H9 (cell line): ENCODE results near the gene PNPO. TPM values are rescaled to one million over a fixed set of nuclear protein-coding genes. Genes with fewer than 3 reads are reported as not detected.

ENCODE experiments used
- DNase-seq: peaks from one replicate; pipeline ENCODE4 v3.0.0-alpha.2; 2017
- H2AFZ ChIP-seq: one replicate; pipeline ENCODE4 v1.6.1; 2013; ENCODE audit warnings: mild to moderate bottlenecking, low read length, control low read depth, moderate library complexity
- H2AK5ac ChIP-seq: 2 replicates; pipeline ENCODE4 v1.6.1; 2013; ENCODE audit warnings: low read length, control low read depth, mixed read lengths; ENCODE audit not compliant: insufficient read length
- H2BK120ac ChIP-seq: one replicate; pipeline ENCODE4 v1.6.1; 2013; ENCODE audit warnings: low read depth, mild to moderate bottlenecking, low read length, control low read depth, inconsistent platforms; ENCODE audit not compliant: poor library complexity, severe bottlenecking
- H2BK12ac ChIP-seq: 2 replicates; pipeline ENCODE4 v1.6.1; 2013; ENCODE audit warnings: low read length, control low read depth, mixed read lengths, low read depth; ENCODE audit not compliant: insufficient read length
- H2BK15ac ChIP-seq: 2 replicates; pipeline ENCODE4 v1.6.1; 2013; ENCODE audit warnings: low read depth, low read length, control low read depth
- H2BK20ac ChIP-seq: one replicate; pipeline ENCODE4 v1.6.1; 2013; ENCODE audit warnings: low read depth, mild to moderate bottlenecking, low read length, control low read depth, inconsistent platforms; ENCODE audit not compliant: poor library complexity, severe bottlenecking
- H2BK5ac ChIP-seq: 2 replicates; pipeline ENCODE4 v1.6.1; 2013; ENCODE audit warnings: low read length, control low read depth, mixed read lengths; ENCODE audit not compliant: insufficient read length
- H3K14ac ChIP-seq: 2 replicates; pipeline ENCODE4 v1.6.1; 2013; ENCODE audit warnings: low read length, control low read depth; ENCODE audit not compliant: insufficient read depth
- H3K18ac ChIP-seq: 2 replicates; pipeline ENCODE4 v1.6.1; 2013; ENCODE audit warnings: low read depth, mild to moderate bottlenecking, mixed read lengths, low read length, control low read depth; ENCODE audit not compliant: insufficient read length
- H3K23ac ChIP-seq: 2 replicates; pipeline ENCODE4 v1.6.1; 2013; ENCODE audit warnings: low read length, control low read depth, mixed read lengths, low read depth; ENCODE audit not compliant: insufficient read length
- H3K23me2 ChIP-seq: 2 replicates; pipeline ENCODE4 v1.6.1; 2013; ENCODE audit warnings: low read depth, mild to moderate bottlenecking, mixed read lengths, low read length, control low read depth; ENCODE audit not compliant: insufficient read length, poor library complexity, severe bottlenecking
- H3K27ac ChIP-seq: 2 replicates; pipeline ENCODE4 v1.5.1; 2013; ENCODE audit warnings: low read length, control low read depth, mixed read lengths, low read depth; ENCODE audit not compliant: insufficient read length
- H3K27me3 ChIP-seq: 2 replicates; pipeline ENCODE4 v1.6.1; 2013; ENCODE audit warnings: low read length, control low read depth, inconsistent platforms; ENCODE audit not compliant: insufficient read depth
- H3K4ac ChIP-seq: 2 replicates; pipeline ENCODE4 v1.6.1; 2013; ENCODE audit warnings: low read depth, mild to moderate bottlenecking, control low read depth, inconsistent platforms, low read length, moderate library complexity
- H3K4me1 ChIP-seq: 2 replicates; pipeline ENCODE4 v1.6.1; 2013; ENCODE audit warnings: low read length, control low read depth, inconsistent platforms; ENCODE audit not compliant: insufficient read depth
- H3K4me2 ChIP-seq: 2 replicates; pipeline ENCODE4 v1.6.1; 2013; ENCODE audit warnings: low read length, control low read depth, mixed read lengths; ENCODE audit not compliant: insufficient read length, insufficient read depth
- H3K56ac ChIP-seq: 2 replicates; pipeline ENCODE4 v1.6.1; 2013; ENCODE audit warnings: low read depth, mild to moderate bottlenecking, mixed read lengths, low read length, control low read depth; ENCODE audit not compliant: insufficient read length
- H3K79me1 ChIP-seq: 2 replicates; pipeline ENCODE4 v1.6.1; 2013; ENCODE audit warnings: low read depth, mild to moderate bottlenecking, moderate library complexity, low read length, control low read depth, inconsistent platforms; ENCODE audit not compliant: insufficient read depth, poor library complexity, severe bottlenecking
- H3K79me2 ChIP-seq: 2 replicates; pipeline ENCODE4 v1.6.1; 2013; ENCODE audit warnings: low read length, control low read depth, inconsistent platforms; ENCODE audit not compliant: insufficient read depth
- H3K9ac ChIP-seq: 2 replicates; pipeline ENCODE4 v1.6.1; 2013; ENCODE audit warnings: low read length, control low read depth, mixed read lengths; ENCODE audit not compliant: insufficient read length; ENCODE audit errors: extremely low read depth
- H3K9me3 ChIP-seq: one replicate; pipeline ENCODE4 v1.6.1; 2013; ENCODE audit warnings: low read depth, low read length, inconsistent platforms; ENCODE audit not compliant: control insufficient read depth
- H3T11ph ChIP-seq: one replicate; pipeline ENCODE4 v1.6.1; 2013; ENCODE audit warnings: mild to moderate bottlenecking, low read length, control low read depth, inconsistent platforms
- H4K20me1 ChIP-seq: one replicate; pipeline ENCODE4 v1.6.1; 2013; ENCODE audit not compliant: control insufficient read depth, insufficient read length, insufficient read depth
- H4K5ac ChIP-seq: 2 replicates; pipeline ENCODE4 v1.6.1; 2013; ENCODE audit warnings: low read depth, mild to moderate bottlenecking, mixed read lengths, low read length, control low read depth; ENCODE audit not compliant: insufficient read length
- H4K8ac ChIP-seq: replicated peaks from 2 replicates; pipeline ENCODE4 v1.6.1; 2013; ENCODE audit warnings: low read length, control low read depth, mixed read lengths, low read depth; ENCODE audit not compliant: insufficient read length
- H4K91ac ChIP-seq: 2 replicates; pipeline ENCODE4 v1.6.1; 2013; ENCODE audit warnings: low read depth, mild to moderate bottlenecking, moderate library complexity, mixed read lengths, low read length, control low read depth; ENCODE audit not compliant: insufficient read length
- H3K27ac Mint-ChIP-seq, 3 experiments: 2 replicates in 2 of 3; 3 replicates in 1 of 3; pipeline ENCODE4 v1.8.0; 2020 to 2021; ENCODE audit warnings: mixed read lengths in 3 of 3, mild to moderate bottlenecking in 1 of 3, moderate library complexity in 1 of 3
- H3K27me3 Mint-ChIP-seq: 2 replicates; pipeline ENCODE4 v1.8.0; 2021; ENCODE audit warnings: low read depth, mild to moderate bottlenecking, moderate library complexity, mixed read lengths
- H3K36me3 Mint-ChIP-seq, 3 experiments: 2 replicates in 2 of 3; 3 replicates in 1 of 3; pipeline ENCODE4 v1.8.0; 2020 to 2021; ENCODE audit warnings: low read depth in 3 of 3, mixed read lengths in 3 of 3; ENCODE audit not compliant: insufficient read depth in 1 of 3
- H3K4me1 Mint-ChIP-seq, 2 experiments: 2 replicates each; pipeline ENCODE4 v1.8.0; 2020; ENCODE audit warnings: mixed read lengths in 2 of 2
- H3K4me3 Mint-ChIP-seq, 2 experiments: 2 replicates in 1 of 2; 3 replicates in 1 of 2; pipeline ENCODE4 v1.8.0; 2020 to 2021; ENCODE audit warnings: mild to moderate bottlenecking in 2 of 2, mixed read lengths in 2 of 2, moderate library complexity in 1 of 2
- H3K9me3 Mint-ChIP-seq, 2 experiments: 2 replicates in 1 of 2; 3 replicates in 1 of 2; pipeline ENCODE4 v1.8.0; 2020; ENCODE audit warnings: mild to moderate bottlenecking in 2 of 2, mixed read lengths in 2 of 2, moderate library complexity in 1 of 2
- whole genome bisulfite sequencing: extraction: QIAGEN DNeasy Blood & Tissue Kit; methylation state at CpG from one replicate; pipeline ENCODE4 v1.1.7; 2013; ENCODE audit warnings: missing lambda C conversion rate, low lambda C conversion rate, mixed read lengths; ENCODE audit not compliant: insufficient read length; ENCODE audit errors: extremely low coverage; 5-methylcytosine and 5-hydroxymethylcytosine counted together
- total RNA-seq: library from RNA; stranded (reverse); gene quantifications from 2 replicates; pipeline ENCODE4 v1.2.1, GENCODE V29; 2021
- TF ChIP-seq, protein P1 (sequence below): fragments of 200-600 bp; sonication (generic); conservative IDR thresholded peaks from 3 replicates; pipeline ENCODE4 v1.8.0; 2021; ENCODE audit warnings: antibody characterized with exemption, mild to moderate bottlenecking

Gene PNPO
- total RNA-seq, 1 experiment from 2014 or later: 6.7 TPM

DNA sequence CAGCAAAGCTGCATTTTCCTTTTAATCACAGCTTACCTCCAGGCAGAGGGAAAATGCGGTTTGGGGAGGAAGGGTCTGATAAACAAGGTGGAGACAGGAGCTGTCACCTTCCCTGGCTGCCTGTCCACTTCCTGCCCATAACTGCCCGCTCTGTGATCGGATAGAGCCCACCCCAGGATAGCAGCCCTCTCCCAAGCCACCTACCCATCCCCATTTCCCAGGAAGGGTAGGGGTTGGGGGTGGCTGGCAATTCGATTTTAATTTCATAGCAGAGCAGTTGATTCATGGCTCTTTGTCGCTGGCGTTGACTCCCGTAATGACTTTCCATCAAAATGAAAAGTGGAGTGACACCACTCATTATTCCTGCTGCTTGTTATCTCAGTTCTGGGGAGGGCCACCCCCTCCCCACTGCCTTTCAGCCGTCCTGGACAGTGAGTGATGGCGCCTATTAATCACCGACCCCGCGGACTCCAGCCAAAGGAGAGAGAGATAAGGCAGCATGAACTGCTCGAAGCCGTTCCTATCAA, 40.8 kb downstream of the PNPO start:
- H2AK5ac ChIP-seq: no peak overlapping the region
- no peaks in the 10 kb centered on the region for H4K20me1 ChIP-seq
- no peak overlapping the region for H4K8ac ChIP-seq
- H2AFZ ChIP-seq: no peak overlapping the region
- no peaks in the 10 kb centered on the region for H3K23me2 ChIP-seq
- H2BK120ac ChIP-seq: no peak overlapping the region
- no peak overlapping the region for H3K23ac ChIP-seq
- H2BK15ac ChIP-seq: no peak overlapping the region
- H2BK5ac ChIP-seq: no peak overlapping the region
- no peak overlapping the region for H3K4me2 ChIP-seq
- H4K5ac ChIP-seq: no peak overlapping the region
- H3K9me3 ChIP-seq: no peaks in the 10 kb centered on the region
- no peak overlapping the region for H2BK20ac ChIP-seq
- H4K91ac ChIP-seq: no peak overlapping the region
- Mint-ChIP-seq H3K27me3 (no peaks in the 10 kb centered on the region; the same call in 1 of the 2 replicates), H3K27ac (no peak overlapping the region), H3K4me1 (peaks cover 13 to 16% of the 10 kb centered on the region in 2 experiments), H3K9me3 (no peaks in the 10 kb centered on the region), H3K4me3 (no peak overlapping the region), H3K36me3 (peaks cover 26 to 62% (median 54%) of the 10 kb centered on the region in 3 experiments; a peak in 6 of 7 replicates)
- H3K27me3 ChIP-seq: no peaks in the 10 kb centered on the region; the same call in 1 of the 2 replicates
- H3K56ac ChIP-seq: no peak overlapping the region
- no peak overlapping the region for H3K18ac ChIP-seq
- H3K79me2 ChIP-seq: no peaks in the 10 kb centered on the region
- no peak overlapping the region for H3K14ac ChIP-seq
- DNase-seq: no peak
- peaks cover 2% of the 10 kb centered on the region; the same call in 1 of the 2 replicates for H3K4me1 ChIP-seq
- no peak overlapping the region for H3K4ac ChIP-seq
- no peaks in the 10 kb centered on the region for H3K79me1 ChIP-seq
- TF ChIP-seq, protein P1, sequence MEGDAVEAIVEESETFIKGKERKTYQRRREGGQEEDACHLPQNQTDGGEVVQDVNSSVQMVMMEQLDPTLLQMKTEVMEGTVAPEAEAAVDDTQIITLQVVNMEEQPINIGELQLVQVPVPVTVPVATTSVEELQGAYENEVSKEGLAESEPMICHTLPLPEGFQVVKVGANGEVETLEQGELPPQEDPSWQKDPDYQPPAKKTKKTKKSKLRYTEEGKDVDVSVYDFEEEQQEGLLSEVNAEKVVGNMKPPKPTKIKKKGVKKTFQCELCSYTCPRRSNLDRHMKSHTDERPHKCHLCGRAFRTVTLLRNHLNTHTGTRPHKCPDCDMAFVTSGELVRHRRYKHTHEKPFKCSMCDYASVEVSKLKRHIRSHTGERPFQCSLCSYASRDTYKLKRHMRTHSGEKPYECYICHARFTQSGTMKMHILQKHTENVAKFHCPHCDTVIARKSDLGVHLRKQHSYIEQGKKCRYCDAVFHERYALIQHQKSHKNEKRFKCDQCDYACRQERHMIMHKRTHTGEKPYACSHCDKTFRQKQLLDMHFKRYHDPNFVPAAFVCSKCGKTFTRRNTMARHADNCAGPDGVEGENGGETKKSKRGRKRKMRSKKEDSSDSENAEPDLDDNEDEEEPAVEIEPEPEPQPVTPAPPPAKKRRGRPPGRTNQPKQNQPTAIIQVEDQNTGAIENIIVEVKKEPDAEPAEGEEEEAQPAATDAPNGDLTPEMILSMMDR: no peak
- no peak overlapping the region for H3K27ac ChIP-seq
- no CpG with 5 or more reads among the region's 14 CpGs for WGBS
- H3K9ac ChIP-seq: no peak overlapping the region
- no peak overlapping the region for H2BK12ac ChIP-seq
- H3T11ph ChIP-seq: no peak overlapping the region
